ENCODE data around the gene HOXA10.

HOXA10 gene

GRCh38 chr7:27203365-27203953 is 29.3 kb upstream of the HOXA10 start:
- no peak for DNase-seq (ENCODE audit: low read depth)

GRCh38 chr7:27202862-27203134 is 28.7 kb upstream of the HOXA10 start:
- DNase-seq (ENCODE audit: low read depth): no peak

GRCh38 chr7:27202018-27202861 is 28.1 kb upstream of the HOXA10 start:
- no peak for DNase-seq (ENCODE audit: low read depth)

- DNase-seq (ENCODE audit: low read depth): no peak
Measured at GRCh38 chr7:27201580-27202017, 27.5 kb upstream of the HOXA10 start.

GRCh38 chr7:27200761-27201579 is 26.9 kb upstream of the HOXA10 start:
- DNase-seq (ENCODE audit: low read depth): no peak

- no peak for DNase-seq (ENCODE audit: low read depth)
Measured at GRCh38 chr7:27199849-27200760, 26.0 kb upstream of the HOXA10 start, which contains the start of gene HOXA13. Gene HOXA13 (minus strand): TSS chr7:27200091. CDS start chr7:27200077, 14 bp downstream.

GRCh38 chr7:27198871-27199801 is 25.0 kb upstream of the HOXA10 start:
- DNase-seq (ENCODE audit: low read depth): no peak

- no peak for DNase-seq (ENCODE audit: low read depth)
Measured at GRCh38 chr7:27198138-27198841, 24.2 kb upstream of the HOXA10 start.

GRCh38 chr7:27197137-27198042 is 23.3 kb upstream of the HOXA10 start:
- no peak for DNase-seq (ENCODE audit: low read depth)

GRCh38 chr7:27196287-27196767 is 22.2 kb upstream of the HOXA10 start:
- peak; percentile 70 for DNase-seq (ENCODE audit: low read depth)

- DNase-seq (ENCODE audit: low read depth): no peak
Measured at GRCh38 chr7:27194686-27195379, 20.7 kb upstream of the HOXA10 start.

- DNase-seq (ENCODE audit: low read depth): no peak
Measured at GRCh38 chr7:27194002-27194352, 19.9 kb upstream of the HOXA10 start.

- no peak for DNase-seq (ENCODE audit: low read depth)
Measured at GRCh38 chr7:27193335-27194001, 19.3 kb upstream of the HOXA10 start.

GRCh38 chr7:27192546-27193334 is 18.6 kb upstream of the HOXA10 start:
- no peak for DNase-seq (ENCODE audit: low read depth)

- no peak for DNase-seq (ENCODE audit: low read depth)
Measured at GRCh38 chr7:27191833-27192545, 17.9 kb upstream of the HOXA10 start.

GRCh38 chr7:27191161-27191731 is 17.1 kb upstream of the HOXA10 start:
- no peak for DNase-seq (ENCODE audit: low read depth)
